SU-DHL-6 (cell line): ENCODE results near the gene DNM2.

Source experiments
- H2AFZ ChIP-seq: fragments of 200-600 bp; sonication (generic); 2 replicates; pipeline ENCODE4 v1.6.1; 2014; ENCODE audit warnings: low read depth, mild to moderate bottlenecking, moderate library complexity, mixed read lengths, antibody characterized with exemption, low read length; ENCODE audit not compliant: severe bottlenecking
- H3F3A ChIP-seq: fragments of 200-600 bp; shearing (Covaris generic); 2 replicates; pipeline ENCODE4 v1.6.0; 2016; ENCODE audit warnings: antibody characterized with exemption, mild to moderate bottlenecking; ENCODE audit not compliant: insufficient read depth
- H3K27ac ChIP-seq: fragments of 200-600 bp; sonication (generic); 2 replicates; pipeline ENCODE4 v1.5.1; 2016; ENCODE audit warnings: low read depth, mild to moderate bottlenecking, low read length, moderate library complexity, mixed read lengths
- H3K27me3 ChIP-seq: fragments of 200-600 bp; sonication (generic), shearing (Covaris generic); 2 replicates; pipeline ENCODE4 v1.6.0; 2014; ENCODE audit warnings: mild to moderate bottlenecking, low read length
- H3K36me3 ChIP-seq: fragments of 200-600 bp; sonication (generic); 2 replicates; pipeline ENCODE4 v1.6.1; 2014; ENCODE audit warnings: mild to moderate bottlenecking, low read length, mixed read lengths
- H3K4me2 ChIP-seq: fragments of 300-600, 200-600 bp; shearing (Covaris generic), sonication (generic); 2 replicates; pipeline ENCODE4 v1.6.0; 2014; ENCODE audit warnings: low read length, low read depth, mild to moderate bottlenecking; ENCODE audit not compliant: poor library complexity, severe bottlenecking
- H3K4me3 ChIP-seq: fragments of 200-600 bp; sonication (generic); 2 replicates; pipeline ENCODE4 v1.5.1; 2014; ENCODE audit warnings: antibody characterized with exemption, low read length, mild to moderate bottlenecking, mixed read lengths; ENCODE audit not compliant: insufficient read depth, poor library complexity, severe bottlenecking
- H3K79me2 ChIP-seq: fragments of 200-600 bp; sonication (generic); 2 replicates; pipeline ENCODE4 v1.6.1; 2014; ENCODE audit warnings: mild to moderate bottlenecking, low read length, moderate library complexity; ENCODE audit not compliant: insufficient read depth
- H3K9ac ChIP-seq: fragments of 200-600 bp; sonication (generic); 2 replicates; pipeline ENCODE4 v1.7.0; 2014; ENCODE audit warnings: mild to moderate bottlenecking, low read length
- H3K9me2 ChIP-seq: fragments of 200-600 bp; sonication (generic); replicated peaks from 2 replicates; pipeline ENCODE4 v1.6.1; 2014; ENCODE audit warnings: low read length; ENCODE audit not compliant: insufficient read depth
- H3K9me3 ChIP-seq: fragments of 200-600 bp; sonication (generic); 2 replicates; pipeline ENCODE4 v1.6.1; 2014; ENCODE audit warnings: low read length, mixed read lengths; ENCODE audit not compliant: insufficient read depth
- H4K20me1 ChIP-seq: fragments of 200-600 bp; sonication (generic); 2 replicates; pipeline ENCODE4 v1.6.1; 2014; ENCODE audit warnings: low read depth, mild to moderate bottlenecking, antibody characterized with exemption, low read length, moderate library complexity, mixed read lengths
- EZH2phosphoT487 ChIP-seq: fragments of 200-600 bp; sonication (generic), shearing (Covaris generic); conservative IDR thresholded peaks from 2 replicates; pipeline ENCODE4 v1.6.1; 2018; ENCODE audit warnings: mild to moderate bottlenecking, antibody characterized with exemption, low read length, moderate library complexity, mixed read lengths
- TF ChIP-seq, protein P1 (sequence below): fragments of 200-600 bp; sonication (generic); IDR thresholded peaks from one replicate; pipeline ENCODE4 v1.5.1; 2017; ENCODE audit warnings: antibody characterized with exemption, mild to moderate bottlenecking, low read length, moderate library complexity; ENCODE audit not compliant: insufficient read depth, poor library complexity, severe bottlenecking

The DNM2 gene

DNA sequence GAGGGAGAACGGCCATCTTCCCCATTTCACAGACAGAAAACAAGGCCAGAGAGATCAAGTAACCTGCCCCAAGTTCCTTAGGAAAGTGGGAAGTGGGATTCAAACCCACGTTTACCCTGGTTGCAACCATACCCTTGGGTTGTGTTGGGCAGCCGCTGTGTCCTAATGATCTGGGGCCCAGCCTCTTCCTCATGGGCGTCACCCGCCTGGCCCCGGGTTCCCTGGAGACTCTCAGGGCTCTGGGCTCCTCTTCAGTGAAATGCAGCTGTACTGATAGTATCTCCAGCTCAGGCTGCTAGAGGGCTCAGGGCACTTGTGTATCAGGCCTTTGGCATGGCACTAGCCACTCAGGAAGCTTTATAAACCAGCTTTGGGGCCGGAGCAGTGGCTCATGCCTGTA, 108.4 kb downstream of the DNM2 start:
- H3K79me2 ChIP-seq = no peaks in the 10 kb centered on the region
- no peaks in the 10 kb centered on the region for H3F3A ChIP-seq
- no peaks in the 10 kb centered on the region for H3K27me3 ChIP-seq
- H3K9me3 ChIP-seq = no peaks in the 10 kb centered on the region
- H2AFZ ChIP-seq = no peak overlapping the region
- H3K27ac ChIP-seq = no peak overlapping the region
- no peak for TF ChIP-seq EZH2phosphoT487
- TF ChIP-seq, protein P1, sequence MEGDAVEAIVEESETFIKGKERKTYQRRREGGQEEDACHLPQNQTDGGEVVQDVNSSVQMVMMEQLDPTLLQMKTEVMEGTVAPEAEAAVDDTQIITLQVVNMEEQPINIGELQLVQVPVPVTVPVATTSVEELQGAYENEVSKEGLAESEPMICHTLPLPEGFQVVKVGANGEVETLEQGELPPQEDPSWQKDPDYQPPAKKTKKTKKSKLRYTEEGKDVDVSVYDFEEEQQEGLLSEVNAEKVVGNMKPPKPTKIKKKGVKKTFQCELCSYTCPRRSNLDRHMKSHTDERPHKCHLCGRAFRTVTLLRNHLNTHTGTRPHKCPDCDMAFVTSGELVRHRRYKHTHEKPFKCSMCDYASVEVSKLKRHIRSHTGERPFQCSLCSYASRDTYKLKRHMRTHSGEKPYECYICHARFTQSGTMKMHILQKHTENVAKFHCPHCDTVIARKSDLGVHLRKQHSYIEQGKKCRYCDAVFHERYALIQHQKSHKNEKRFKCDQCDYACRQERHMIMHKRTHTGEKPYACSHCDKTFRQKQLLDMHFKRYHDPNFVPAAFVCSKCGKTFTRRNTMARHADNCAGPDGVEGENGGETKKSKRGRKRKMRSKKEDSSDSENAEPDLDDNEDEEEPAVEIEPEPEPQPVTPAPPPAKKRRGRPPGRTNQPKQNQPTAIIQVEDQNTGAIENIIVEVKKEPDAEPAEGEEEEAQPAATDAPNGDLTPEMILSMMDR = no peak
- H3K4me3 ChIP-seq = no peak overlapping the region
- no peak overlapping the region for H3K9ac ChIP-seq
- no peak overlapping the region for H3K4me2 ChIP-seq
- no peaks in the 10 kb centered on the region; the same call in 1 of the 2 replicates for H3K36me3 ChIP-seq
- H4K20me1 ChIP-seq = no peaks in the 10 kb centered on the region
- H3K9me2 ChIP-seq = no peaks in the 10 kb centered on the region

DNA sequence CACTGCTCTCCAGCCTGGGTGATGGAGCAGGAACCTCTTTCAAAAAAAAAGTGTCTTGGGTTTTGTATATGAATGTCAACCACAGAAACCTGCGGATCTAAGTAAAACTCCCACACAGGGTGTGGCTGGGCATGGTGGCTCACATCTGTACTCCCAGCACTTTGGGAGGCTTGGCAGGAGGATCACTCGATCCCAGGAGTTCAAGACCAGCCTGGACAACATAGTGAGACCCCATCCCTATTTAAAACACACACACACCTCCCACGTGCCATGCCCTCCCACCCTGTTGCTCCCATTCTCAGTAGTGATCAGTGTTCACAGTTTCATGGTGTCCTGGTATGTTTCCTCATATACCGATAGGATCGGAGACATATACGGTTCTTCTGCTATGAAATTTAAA, 109.0 kb downstream of the DNM2 start:
- Histone ChIP-seq H3K9ac (no peak overlapping the region), H3K4me2 (no peak overlapping the region), H3K27me3 (no peaks in the 10 kb centered on the region), H3K9me3 (no peaks in the 10 kb centered on the region), H2AFZ (no peak overlapping the region), H3K36me3 (no peaks in the 10 kb centered on the region; the same call in 1 of the 2 replicates), H3K27ac (no peak overlapping the region), H3F3A (no peaks in the 10 kb centered on the region), H3K79me2 (no peaks in the 10 kb centered on the region), H3K9me2 (no peaks in the 10 kb centered on the region), H3K4me3 (no peak overlapping the region), H4K20me1 (no peaks in the 10 kb centered on the region)
- TF ChIP-seq EZH2phosphoT487 = no peak
- TF ChIP-seq, protein P1 = no peak

DNA sequence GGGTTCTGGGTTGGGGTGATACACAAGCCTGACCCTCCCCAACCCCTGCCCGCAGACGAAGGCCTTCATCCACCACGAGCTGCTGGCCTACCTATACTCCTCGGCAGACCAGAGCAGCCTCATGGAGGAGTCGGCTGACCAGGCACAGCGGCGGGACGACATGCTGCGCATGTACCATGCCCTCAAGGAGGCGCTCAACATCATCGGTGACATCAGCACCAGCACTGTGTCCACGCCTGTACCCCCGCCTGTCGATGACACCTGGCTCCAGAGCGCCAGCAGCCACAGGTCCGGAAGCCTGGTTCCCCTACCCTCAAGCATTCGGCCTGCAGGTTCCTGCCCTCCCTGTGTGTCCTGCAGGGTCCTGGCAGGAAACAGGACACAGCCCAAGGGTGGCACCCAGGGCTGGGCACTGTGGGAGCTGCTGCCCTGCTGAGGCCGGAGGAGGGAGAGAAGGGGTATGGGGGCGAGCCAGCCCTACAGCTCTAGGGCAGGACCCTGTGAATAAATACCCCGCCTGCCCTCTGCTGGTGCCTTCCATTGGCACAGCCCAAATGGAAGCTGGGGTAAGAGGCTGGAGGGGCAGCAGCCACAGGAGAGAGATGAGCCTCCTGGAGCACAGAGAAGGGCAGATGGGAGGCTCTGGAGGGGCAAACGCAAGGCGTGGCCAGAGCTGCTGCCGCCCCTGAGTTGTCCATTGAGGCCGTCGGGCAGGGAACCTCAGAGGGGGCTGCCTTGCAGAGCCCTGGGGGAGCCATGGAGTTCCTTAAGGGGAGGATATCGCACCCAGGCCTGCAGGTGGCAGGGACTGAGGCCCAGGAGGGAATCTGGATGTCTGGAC, 111.3 kb downstream of the DNM2 start:
- Histone ChIP-seq H3K4me3 (no peak overlapping the region), H3K4me2 (no peak overlapping the region), H3K27ac (no peak overlapping the region), H3K9ac (no peak overlapping the region), H3K36me3 (no peaks in the 10 kb centered on the region; the same call in 1 of the 2 replicates), H3K9me3 (no peaks in the 10 kb centered on the region), H3K9me2 (no peaks in the 10 kb centered on the region), H3F3A (peaks cover 8% of the 10 kb centered on the region; the same call in 1 of the 2 replicates), H3K27me3 (no peaks in the 10 kb centered on the region), H3K79me2 (no peaks in the 10 kb centered on the region), H2AFZ (no peak overlapping the region), H4K20me1 (no peaks in the 10 kb centered on the region)
- TF ChIP-seq EZH2phosphoT487 = no peak
- TF ChIP-seq, protein P1 = no peak
